HG02943 (cell line): ENCODE measurements around the gene PKN2.
"Not testable (repeated sequence)": the region's sequence is repeated elsewhere in the genome, so short reads cannot be mapped to it uniquely, and the experiment has no call there.

ENCODE experiments used
- ATAC-seq: cut with Tn5 transposase; IDR thresholded peaks from one replicate; pipeline ENCODE4 v1.9.1; 2021; ENCODE audit warnings: mild to moderate bottlenecking, low read depth, moderate library complexity; ENCODE audit not compliant: unreplicated experiment

The PKN2 gene

GRCh38 chr1:88673446-88673845 is 10.6 kb upstream of the PKN2 start:
- no peak for ATAC-seq

- ATAC-seq: no peak
Measured at GRCh38 chr1:88678405-88678804, 5.7 kb upstream of the PKN2 start.

GRCh38 chr1:88680471-88680870 is 3.6 kb upstream of the PKN2 start:
- no peak for ATAC-seq

- ATAC-seq: no peak
Measured at GRCh38 chr1:88680911-88681622, 3.0 kb upstream of the PKN2 start.

GRCh38 chr1:88684482-88685258 is 597 bp downstream of the PKN2 start:
- peak; percentile 41 for ATAC-seq

GRCh38 chr1:88685259-88685620 is 1.2 kb downstream of the PKN2 start:
- ATAC-seq: no peak

DNA sequence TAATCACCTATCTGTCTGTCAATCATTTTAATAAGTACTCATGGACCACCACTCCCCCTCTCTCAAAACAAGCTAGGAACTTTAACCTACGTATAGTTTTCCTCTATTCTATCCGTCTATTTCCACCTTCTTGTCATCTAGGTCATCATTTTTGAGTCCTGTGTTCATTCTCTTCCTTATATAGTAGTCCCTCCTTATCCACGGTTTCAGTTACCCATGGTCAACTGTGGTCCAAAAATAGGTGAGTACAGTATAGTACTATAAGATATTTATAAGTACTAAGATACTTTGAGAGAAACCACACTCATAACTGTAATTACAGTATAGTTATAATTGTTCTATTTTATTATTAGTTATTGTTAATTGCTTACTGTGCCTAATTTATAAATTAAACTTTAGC is 7.5 kb downstream of the PKN2 start:
- no peak for ATAC-seq

DNA sequence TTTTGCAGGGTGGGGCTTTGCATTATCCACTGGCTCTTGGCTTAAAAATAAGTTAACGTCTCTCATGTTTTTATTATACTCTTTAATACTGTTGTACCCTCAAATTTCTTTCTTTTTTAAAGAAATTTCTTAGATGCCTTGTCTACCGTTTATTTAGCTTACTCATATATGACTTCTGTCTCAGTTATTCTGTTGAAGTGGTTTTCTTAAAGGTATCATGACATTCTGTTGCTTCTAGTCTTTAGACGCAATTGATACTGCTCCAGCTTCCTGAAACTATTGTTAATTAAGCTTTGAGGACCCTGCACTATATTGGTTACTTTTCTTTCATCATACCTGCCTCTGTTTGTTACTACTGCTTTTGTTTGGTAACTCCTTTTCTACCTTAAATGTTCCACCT is 11.7 kb downstream of the PKN2 start:
- no peak for ATAC-seq

DNA sequence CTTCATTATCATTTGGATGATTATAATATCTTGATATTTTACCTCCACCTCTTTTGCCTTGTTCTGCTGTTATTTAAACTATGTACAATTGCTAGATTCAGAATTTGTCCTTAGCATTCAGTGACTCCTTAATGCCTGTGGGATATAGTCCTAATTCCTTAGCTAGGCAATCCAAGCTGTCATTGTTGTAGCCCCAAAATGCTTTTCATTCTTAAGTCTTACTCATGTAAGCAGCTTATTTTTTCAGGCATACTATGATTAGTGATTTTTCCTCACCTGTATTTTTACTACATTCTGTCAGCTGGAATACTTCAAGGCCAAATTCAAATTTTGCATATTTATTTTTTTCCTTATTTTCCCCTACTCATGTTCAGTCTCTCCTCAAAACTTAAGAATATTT is 13.4 kb downstream of the PKN2 start:
- ATAC-seq: no peak

- ATAC-seq: no peak
Measured at GRCh38 chr1:88698140-88698539, 14.1 kb downstream of the PKN2 start.

DNA sequence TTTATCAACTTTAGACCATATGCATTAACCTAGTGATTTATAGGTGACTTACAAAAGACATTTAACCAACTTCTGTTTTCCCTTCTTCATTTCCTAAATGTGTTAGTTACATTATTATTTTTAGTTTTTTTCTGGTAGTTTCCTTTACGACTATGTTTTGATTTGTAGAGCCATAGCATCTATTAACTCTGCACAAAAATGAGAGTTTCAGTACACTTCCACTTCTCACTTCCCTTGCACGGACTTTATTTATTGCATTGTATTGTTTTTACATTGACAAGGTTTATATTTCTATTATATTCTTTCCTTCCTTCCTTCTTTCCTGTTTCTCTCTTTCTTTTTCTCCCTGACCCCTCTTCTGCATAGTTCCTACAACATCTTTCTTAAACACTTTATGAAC is 14.7 kb downstream of the PKN2 start:
- ATAC-seq: no peak

DNA sequence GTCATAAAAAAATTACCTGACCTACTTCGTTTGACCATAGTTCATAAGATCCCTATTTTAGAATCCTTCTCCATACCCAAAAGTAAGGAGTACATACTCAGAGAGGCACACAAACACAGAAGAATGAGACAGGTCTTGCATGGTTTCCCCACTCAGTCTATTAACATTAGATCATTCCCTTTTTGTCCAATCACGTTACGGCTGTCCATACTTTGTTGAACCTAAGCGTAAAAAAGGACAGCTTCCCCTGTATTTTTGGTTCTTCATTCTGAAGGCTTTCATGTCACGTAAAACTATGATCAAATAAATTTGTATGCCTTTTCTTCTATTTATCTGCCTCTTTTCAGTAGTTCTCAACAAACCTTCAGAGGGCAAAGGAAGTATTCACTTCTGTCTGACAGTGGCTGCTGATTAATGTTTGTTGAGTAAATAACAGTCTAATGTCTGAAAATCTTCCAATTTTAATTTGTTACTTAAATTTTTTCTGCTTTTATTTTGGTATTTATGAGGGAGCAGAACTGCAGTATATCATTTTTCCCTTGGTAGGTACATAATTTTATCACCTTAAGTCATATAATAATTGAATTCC is 16.4 kb downstream of the PKN2 start:
- ATAC-seq: no peak

- ATAC-seq: peak; percentile 79
Measured at GRCh38 chr1:88701275-88701674, 17.2 kb downstream of the PKN2 start.

GRCh38 chr1:88701793-88702192 is 17.7 kb downstream of the PKN2 start:
- ATAC-seq: not testable (repeated sequence)

DNA sequence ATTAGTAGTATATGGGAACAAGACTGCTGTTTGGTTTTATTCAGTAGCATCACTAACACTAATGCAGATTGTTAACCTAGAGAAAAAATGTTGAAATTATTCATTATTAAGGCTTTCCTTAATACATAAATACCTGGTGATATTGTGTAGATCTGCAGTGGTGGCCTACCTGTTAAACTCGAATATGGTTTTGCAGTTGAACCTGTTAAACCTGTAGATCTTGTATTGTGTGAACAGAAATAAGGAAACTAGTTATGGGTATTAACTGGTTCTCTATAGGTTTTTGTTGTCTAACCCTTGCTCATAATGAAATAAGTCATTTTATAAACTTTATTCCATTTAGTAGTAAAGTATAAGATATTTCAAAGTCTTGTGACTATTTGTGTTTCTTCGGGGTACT is 23.9 kb downstream of the PKN2 start:
- ATAC-seq: no peak

- not testable (repeated sequence) for ATAC-seq
Measured at GRCh38 chr1:88712907-88713306, 28.8 kb downstream of the PKN2 start.

DNA sequence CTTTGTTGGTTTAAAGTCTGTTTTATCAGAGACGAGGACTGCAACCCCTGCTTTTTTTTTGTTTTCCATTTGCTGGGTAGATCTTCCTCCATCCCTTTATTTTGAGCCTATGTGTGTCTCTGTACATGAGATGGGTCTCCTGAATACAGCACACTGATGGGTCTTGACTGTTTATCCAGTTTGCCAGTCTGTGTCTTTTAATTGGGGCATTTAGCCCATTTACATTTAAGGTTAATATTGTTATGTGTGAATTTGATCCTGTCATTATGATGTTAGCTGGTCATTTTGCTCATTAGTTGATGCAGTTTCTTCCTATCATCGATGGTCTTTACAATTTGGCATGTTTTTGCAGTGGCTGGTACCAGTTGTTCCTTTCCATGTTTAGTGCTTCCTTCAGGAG is 32.5 kb downstream of the PKN2 start:
- ATAC-seq: not testable (repeated sequence)

GRCh38 chr1:88722492-88722891 is 38.4 kb downstream of the PKN2 start:
- ATAC-seq: no peak

GRCh38 chr1:88726697-88727096 is 42.6 kb downstream of the PKN2 start:
- ATAC-seq: no peak

DNA sequence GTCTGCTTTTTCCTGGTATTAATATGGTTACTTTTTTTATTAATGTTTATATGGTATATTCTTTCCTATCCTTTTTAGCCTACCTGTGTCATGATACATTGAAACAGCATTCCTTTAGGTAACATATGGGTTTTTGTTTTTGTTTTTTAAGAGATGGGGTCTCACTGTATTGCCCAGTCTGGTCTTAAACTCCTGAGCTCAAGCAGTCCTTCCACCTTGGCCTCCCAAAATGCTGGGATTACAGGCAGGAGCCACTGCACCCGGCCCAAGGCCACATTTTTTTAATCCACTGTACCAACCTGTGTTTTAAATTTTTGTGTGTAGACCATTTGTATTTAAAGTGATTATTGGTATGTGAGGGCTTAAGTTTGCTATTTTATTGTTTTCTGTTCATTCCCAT is 43.1 kb downstream of the PKN2 start:
- no peak for ATAC-seq

DNA sequence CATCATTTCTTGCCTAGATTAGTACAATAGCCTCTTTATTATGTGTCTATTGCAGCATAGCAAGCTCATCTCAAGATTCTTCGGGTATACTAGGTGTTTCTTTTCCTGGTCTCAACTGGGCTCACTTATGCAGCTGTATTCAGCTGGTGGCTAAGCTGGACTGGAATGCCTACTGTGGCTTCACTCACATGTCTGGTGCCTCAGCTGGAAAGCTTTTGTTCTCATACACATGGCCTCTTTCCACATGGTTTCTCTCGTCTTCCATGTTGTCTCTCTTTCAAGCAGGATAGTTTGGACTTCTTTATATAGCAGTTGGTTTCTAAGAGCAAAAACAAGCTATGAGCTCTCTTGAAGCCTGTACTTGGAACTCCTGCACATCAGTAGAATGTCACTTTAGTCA is 45.2 kb downstream of the PKN2 start:
- ATAC-seq: no peak
